ENCODE results near the gene MVB12B. TPM values are rescaled to one million over a fixed set of nuclear protein-coding genes. Genes with fewer than 3 reads are reported as not detected.

MVB12B gene
- total and polyA plus RNA-seq, 2 of the 13 experiments (the other 11 are each of a cell fraction or from before 2014, with no cell fraction given) = 12.1 to 30.1 TPM

GRCh38 chr9:126334721-126335621 lies 8.3 kb downstream of the MVB12B start (continued):
- TF ChIP-seq SYNCRIP (IDR thresholded peaks at IDR 0.05; ENCODE audit: insufficient read depth, low read depth, low read length) (no peak), KAT2B (IDR thresholded peaks at IDR 0.05; ENCODE audit: borderline replicate concordance, low read depth, low read length) (no peak), SNRNP70 (IDR thresholded peaks at IDR 0.05; ENCODE audit: low read depth, low read length) (no peak), ZNF619 (CRISPR knock-in tag; IDR thresholded peaks at IDR 0.05) (no peak), NR2F1 (CRISPR knock-in tag; IDR thresholded peaks at IDR 0.05) (no peak), HNRNPL (IDR thresholded peaks at IDR 0.05; ENCODE audit: low read depth, low read length) (peak; percentile 89), ZNF772 (CRISPR knock-in tag; IDR thresholded peaks at IDR 0.05) (peak; percentile 64; the same call in 1 of the 2 replicates), MEIS2 (CRISPR knock-in tag; IDR thresholded peaks at IDR 0.05) (peak; percentile 87), RCOR2 (CRISPR knock-in tag; IDR thresholded peaks at IDR 0.05) (peak; percentile 75), ZSCAN31 (CRISPR knock-in tag; IDR thresholded peaks at IDR 0.05; ENCODE audit: low read depth) (no peak; the same call in 1 of the 2 replicates), ZBTB8A (CRISPR knock-in tag; IDR thresholded peaks at IDR 0.05; ENCODE audit: borderline replicate concordance, low read depth) (no peak), AKNA (CRISPR knock-in tag; IDR thresholded peaks at IDR 0.05; ENCODE audit: borderline replicate concordance) (0 out of 2 replicates have a peak, but pooled peaks have one; percentile 39), MAX (IDR thresholded peaks at IDR 0.05) (peak; percentile 51; the same call in 1 of the 2 replicates), NFIB (CRISPR knock-in tag; IDR thresholded peaks at IDR 0.05; ENCODE audit: borderline replicate concordance) (no peak), SMAD3 (CRISPR knock-in tag; IDR thresholded peaks at IDR 0.05) (peak; percentile 76; the same call in 1 of the 2 replicates), ATF2 (CRISPR knock-in tag; IDR thresholded peaks at IDR 0.05) (peak; percentile 54; the same call in 1 of the 2 replicates), CREB1 (IDR thresholded peaks at IDR 0.05) (peak; percentile 52; the same call in 1 of the 2 replicates), CREB1 (CRISPR knock-in tag; IDR thresholded peaks at IDR 0.05) (no peak; the same call in 1 of the 2 replicates), IRF2 (CRISPR knock-in tag; IDR thresholded peaks at IDR 0.05) (no peak; the same call in 1 of the 2 replicates), CBX2 (IDR thresholded peaks at IDR 0.05; ENCODE audit: low read depth, low read length) (no peak), CBX2 (CRISPR knock-in tag; IDR thresholded peaks at IDR 0.05; ENCODE audit: low read depth) (no peak), GZF1 (CRISPR knock-in tag; IDR thresholded peaks at IDR 0.05) (0 out of 2 replicates have a peak, but pooled peaks have one; percentile 45), RXRA (CRISPR knock-in tag; IDR thresholded peaks at IDR 0.05) (peak; percentile 64; the same call in 1 of the 2 replicates), FOSL2 (CRISPR knock-in tag; IDR thresholded peaks at IDR 0.05) (peak; percentile 78)
